H1 (cell line): Measurements from ENCODE around the gene CBLL1.

ENCODE experiments used
- EGR1 ChIP-seq: IDR thresholded peaks from 2 replicates; pipeline ENCODE4 v1.6.1; 2011; ENCODE audit warnings: low read depth, low read length, borderline replicate concordance
- RAD21 ChIP-seq, 2 experiments: IDR thresholded peaks in 1 of 2; conservative IDR thresholded peaks in 1 of 2; 2 replicates each; pipeline ENCODE4 v1.6.1; 2011; ENCODE audit warnings: low read depth in 2 of 2, low read length in 2 of 2, improper control_type of control experiment in 1 of 2, inconsistent platforms in 1 of 2, mild to moderate bottlenecking in 1 of 2, moderate library complexity in 1 of 2
- ZNF274 ChIP-seq: IDR thresholded peaks from 2 replicates; pipeline ENCODE4 v1.7.0; 2012; ENCODE audit warnings: low read length, borderline replicate concordance; ENCODE audit errors: extremely low read depth

- TF ChIP-seq RAD21 (IDR thresholded peaks at IDR 0.05 in 1 of 2, conservative IDR thresholded peaks at IDR 0.05 in 1 of 2; ENCODE audit: low read depth in 2 of 2, low read length in 2 of 2): no peak
- no peak for TF ChIP-seq ZNF274
- no peak for TF ChIP-seq EGR1
These were observed 42.0 kb downstream of the CBLL1 start for GRCh38 chr7:107785926-107786325.
